ENCODE measurements around the gene IGDCC3.
"Not testable (repeated sequence)": the region's sequence is repeated elsewhere in the genome, so short reads cannot be mapped to it uniquely, and the experiment has no call there.

Gene IGDCC3

DNA sequence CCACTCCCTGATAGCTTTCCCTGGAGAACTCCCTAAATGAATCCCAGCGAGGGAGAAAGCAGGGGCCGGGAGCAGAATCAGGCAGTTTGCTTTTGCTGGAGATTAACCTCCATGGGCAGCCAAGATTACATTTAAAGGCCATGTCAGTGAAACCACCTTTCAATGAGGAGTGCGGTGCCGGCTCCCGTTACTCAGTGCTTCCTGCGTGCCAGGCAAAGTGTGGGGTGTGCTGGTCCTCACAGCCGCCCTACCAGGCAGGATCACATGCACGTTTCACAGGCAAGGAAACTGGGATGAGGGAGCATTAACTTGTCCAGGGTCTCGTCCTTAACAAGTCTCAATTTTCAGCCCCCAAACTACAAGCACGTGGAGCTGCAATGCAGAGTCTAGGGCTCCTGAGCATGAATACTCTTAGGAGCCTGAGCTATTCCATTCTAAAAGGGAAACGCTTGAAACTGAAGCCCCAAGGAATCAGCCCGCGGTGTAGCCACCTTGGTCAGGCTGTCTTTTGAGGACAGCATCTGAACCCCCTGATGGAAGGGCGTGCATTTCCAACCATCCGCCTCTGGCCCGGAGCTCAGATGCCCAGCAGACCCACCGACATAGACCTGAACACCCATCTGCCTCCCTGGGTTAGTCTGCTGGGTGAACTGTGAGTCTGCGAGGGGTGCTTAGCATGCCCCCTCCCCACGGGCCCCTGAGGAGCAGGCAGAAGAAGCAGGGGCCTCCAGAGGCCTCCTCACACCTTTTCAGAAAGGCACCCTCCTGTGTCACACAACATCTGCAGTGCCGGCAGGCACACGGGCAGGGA lies 5.6 kb downstream of the IGDCC3 start:
- DNase-seq (ENCODE audit: low read depth in 2 of 2, low spot score in 1 of 2), result no peak

- DNase-seq (ENCODE audit: low read depth in 2 of 2, low spot score in 1 of 2), result no peak
These were observed 6.9 kb downstream of the IGDCC3 start for GRCh38 chr15:65370885-65371284.

DNA sequence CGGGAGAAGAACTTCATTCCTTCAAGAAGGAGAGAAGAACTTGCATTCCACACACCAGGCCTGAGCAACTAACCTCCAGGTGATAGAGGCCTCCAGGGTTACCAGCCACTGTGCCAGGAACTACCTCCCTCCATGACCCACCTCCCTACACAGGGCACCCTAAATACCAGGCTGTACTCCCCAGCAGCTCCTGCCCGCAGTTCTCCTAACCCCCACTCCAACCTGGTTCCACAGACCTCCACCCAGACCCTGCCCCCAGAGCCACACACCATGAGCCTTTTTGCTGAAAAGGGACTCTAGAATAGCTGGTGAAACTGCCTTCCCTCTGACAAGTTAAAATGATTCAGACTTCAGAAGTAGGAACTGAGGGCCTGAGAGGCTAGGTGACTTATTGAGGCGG lies 8.2 kb downstream of the IGDCC3 start:
- no peak for DNase-seq (ENCODE audit: low read depth in 2 of 2, low spot score in 1 of 2)

DNA sequence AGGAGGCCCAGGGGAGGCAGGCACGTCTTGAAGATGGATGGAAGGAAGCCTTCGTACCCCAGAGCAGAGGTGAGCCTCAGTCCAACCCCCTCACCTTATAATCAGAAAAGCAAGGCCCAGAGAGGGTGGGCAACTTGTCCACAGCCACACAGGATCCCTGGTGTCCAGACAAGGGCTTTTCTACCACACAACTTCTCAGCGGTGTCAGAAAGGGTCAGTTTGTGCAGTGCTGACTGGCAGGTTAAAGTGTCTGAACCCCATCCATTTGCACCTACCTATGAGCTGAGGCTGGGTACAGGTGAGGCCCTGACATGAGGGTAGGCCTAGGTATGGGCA lies 8.6 kb downstream of the IGDCC3 start:
- DNase-seq (ENCODE audit: low read depth in 2 of 2, low spot score in 1 of 2), result no peak

GRCh38 chr15:65368302-65369211 lies 9.2 kb downstream of the IGDCC3 start:
- DNase-seq (ENCODE audit: low read depth in 2 of 2, low spot score in 1 of 2), result no peak

DNA sequence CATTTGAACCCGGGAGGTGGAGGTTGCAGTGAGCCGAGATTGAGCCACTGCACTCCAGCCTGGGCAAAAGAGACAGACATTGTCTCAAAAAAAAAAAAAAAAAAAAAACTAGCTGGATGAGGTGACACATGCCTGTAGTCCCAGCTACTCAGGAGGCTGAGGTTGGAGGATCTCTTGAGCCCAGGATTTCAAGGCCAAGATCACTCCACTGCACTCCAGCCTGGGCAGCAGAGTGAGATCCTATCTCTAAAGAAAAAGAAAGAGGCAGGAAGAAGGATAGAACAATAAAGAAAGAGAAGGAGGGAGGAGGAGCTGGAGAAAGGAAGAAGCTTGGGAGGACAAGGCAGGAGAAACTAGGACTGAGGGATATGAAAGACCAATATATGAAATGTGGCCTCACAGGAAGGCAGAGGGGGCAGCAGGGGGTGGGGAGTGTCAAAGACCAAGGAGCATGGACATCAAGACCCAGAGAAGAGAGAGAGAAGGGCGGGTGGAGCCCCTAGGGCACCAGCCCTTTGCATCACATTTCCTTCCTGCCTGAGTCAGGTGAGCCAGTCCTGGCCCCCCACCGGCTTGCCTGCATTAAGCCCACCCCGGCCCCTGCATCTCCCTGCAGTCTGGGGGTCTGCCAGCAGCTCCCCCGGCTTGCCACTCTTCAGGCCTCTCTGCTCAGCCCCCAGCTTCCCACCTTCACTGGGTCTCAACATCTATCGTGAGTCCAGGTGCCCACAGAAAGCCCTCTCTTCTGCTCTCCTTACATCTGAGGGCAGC lies 11.5 kb downstream of the IGDCC3 start:
- no peak for DNase-seq (ENCODE audit: low read depth in 2 of 2, low spot score in 1 of 2)

GRCh38 chr15:65365229-65365628 lies 12.6 kb downstream of the IGDCC3 start:
- no peak for DNase-seq (ENCODE audit: low read depth in 2 of 2, low spot score in 1 of 2)

GRCh38 chr15:65363766-65364165 lies 14.0 kb downstream of the IGDCC3 start:
- no peak for DNase-seq (ENCODE audit: low read depth in 2 of 2, low spot score in 1 of 2)

DNA sequence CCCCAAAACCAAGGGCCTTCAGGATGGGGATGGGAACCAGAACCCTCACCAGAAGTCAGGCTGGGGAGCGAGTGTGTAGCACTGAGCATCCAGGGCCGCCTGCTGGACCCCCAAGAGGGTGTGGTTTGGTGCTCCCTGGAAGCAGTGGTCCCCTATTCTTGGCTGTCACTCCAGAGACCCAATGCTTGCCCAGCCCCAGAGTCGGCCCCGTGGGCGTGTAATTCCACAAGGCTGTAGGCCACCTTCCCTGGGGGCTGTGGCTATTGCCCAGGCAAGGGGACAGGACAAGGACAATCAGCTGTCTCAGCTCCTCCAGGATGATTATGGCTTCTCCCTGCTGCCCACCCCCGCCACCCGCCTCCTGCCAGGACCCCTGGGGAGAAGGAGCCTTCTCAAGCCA lies 14.5 kb downstream of the IGDCC3 start:
- no peak for DNase-seq (ENCODE audit: low read depth in 2 of 2, low spot score in 1 of 2)

GRCh38 chr15:65362491-65362890 lies 15.3 kb downstream of the IGDCC3 start:
- DNase-seq (ENCODE audit: low read depth in 2 of 2, low spot score in 1 of 2), result no peak

DNA sequence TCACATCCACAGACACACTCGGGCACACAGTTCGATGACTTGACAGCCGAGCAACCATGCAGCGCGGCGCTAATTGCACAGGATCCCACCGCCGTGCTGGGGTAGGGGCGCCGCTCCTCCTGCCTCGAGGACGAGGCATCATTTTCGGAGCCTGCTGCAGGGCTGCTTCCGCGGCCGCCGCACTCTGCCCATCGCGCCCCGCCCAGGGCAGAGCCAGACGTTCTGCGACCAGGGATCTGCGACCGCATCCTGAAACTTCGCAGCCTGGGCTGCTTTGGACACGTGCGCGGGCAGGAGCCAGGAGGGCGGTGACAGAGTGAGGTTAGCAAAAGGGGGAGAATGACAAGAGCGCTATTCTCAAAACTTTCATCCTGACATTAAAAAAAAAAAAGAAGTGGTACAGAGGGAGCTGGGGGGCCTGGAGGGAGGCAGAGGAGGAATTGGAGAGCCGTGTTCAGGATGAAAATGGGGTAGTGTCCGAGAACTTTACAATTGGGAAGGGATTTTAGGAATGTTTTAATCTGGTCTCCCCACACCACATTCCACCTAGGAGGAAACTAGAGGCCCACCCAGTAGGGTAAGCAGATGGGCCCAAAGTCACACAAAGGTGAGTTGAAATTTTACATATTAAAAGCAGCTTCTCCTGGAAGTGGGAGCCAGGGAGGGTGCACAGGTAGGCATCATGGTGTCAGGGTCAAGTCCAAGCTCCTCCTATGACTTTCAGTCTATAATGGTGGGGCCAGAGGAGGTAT lies 15.9 kb downstream of the IGDCC3 start:
- DNase-seq (ENCODE audit: low read depth in 2 of 2, low spot score in 1 of 2), result no peak

DNA sequence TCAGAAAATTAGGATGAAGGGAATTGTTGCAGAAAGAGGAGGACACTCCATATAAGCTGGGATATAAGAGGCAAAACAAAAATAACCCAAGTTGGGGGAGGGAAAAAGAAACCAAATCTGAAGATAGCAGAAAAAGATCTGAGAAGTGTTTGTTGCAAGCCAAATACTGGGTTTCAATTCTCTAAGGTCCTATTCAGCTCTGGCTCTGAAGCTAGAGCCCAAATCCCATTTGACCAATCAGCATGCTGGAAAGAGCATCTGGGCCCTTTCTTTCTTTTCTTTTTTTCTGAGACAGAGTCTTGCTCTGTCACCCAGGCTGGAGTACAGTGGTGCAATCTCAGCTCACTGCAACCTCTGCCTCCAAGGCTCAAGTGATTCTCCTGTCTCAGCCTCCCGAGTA lies 17.3 kb downstream of the IGDCC3 start:
- DNase-seq (ENCODE audit: low read depth in 2 of 2, low spot score in 1 of 2), result no peak

DNA sequence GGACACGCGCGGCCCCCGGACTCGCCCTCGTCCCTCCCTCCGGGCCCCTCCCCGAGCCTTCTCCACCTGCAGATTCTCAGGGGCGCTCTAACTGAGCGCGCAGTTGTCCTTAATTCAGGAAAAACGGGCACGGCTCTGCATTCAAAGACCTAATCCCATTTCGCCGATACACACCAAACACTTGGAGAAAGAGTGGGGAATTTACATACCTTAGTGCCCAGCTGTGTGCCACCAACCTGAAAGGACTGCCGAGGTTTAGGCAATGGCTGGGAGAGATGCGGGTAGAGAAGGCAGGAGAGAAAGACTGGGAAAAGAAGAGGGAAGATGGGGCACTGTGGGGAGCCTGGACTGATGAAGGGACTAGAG lies 21.8 kb downstream of the IGDCC3 start:
- DNase-seq (ENCODE audit: low read depth in 2 of 2, low spot score in 1 of 2), result no peak

- DNase-seq (ENCODE audit: low read depth in 2 of 2, low spot score in 1 of 2), result no peak
These were observed 22.4 kb downstream of the IGDCC3 start for GRCh38 chr15:65355173-65355987.

DNA sequence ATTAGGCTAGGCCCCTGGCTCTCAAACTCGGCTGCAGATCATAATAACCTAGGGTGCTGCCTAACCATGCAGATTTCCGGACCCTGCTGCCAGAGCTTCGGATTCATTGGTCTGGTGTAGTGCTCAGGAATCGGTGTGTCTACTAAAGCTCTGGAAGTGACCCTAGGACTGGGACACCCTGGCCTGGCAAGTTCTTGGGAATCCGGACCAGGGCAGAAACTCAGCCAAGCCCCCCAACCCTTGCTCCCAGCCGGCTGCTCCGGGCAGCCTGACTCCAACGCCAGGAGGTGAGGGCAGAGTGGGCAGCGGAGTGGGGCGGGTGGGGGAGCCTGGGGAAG lies 23.0 kb downstream of the IGDCC3 start:
- no peak for DNase-seq (ENCODE audit: low read depth in 2 of 2, low spot score in 1 of 2)

DNA sequence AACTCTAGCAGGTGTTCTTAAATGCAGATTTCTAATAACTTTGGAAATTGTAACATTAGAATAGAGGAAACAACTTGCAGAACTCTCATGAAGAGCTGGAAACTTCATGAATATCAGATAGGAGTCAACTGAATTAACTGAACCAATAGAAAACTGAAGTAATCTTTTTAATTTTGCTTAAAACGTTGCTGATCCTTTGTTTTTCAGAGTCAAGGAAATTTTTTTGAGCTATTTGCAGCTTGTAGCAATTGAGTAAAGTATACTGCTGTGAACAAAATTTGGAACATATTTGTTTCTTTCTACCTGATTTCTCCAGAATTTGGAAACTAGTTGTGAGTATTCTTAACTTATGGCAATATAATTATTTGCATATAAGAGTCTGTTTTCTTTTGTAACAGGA lies 25.8 kb downstream of the IGDCC3 start:
- DNase-seq (ENCODE audit: low read depth in 2 of 2, low spot score in 1 of 2), result not testable (repeated sequence)

GRCh38 chr15:65349338-65349737 lies 28.5 kb downstream of the IGDCC3 start:
- no peak for DNase-seq (ENCODE audit: low read depth in 2 of 2, low spot score in 1 of 2)

DNA sequence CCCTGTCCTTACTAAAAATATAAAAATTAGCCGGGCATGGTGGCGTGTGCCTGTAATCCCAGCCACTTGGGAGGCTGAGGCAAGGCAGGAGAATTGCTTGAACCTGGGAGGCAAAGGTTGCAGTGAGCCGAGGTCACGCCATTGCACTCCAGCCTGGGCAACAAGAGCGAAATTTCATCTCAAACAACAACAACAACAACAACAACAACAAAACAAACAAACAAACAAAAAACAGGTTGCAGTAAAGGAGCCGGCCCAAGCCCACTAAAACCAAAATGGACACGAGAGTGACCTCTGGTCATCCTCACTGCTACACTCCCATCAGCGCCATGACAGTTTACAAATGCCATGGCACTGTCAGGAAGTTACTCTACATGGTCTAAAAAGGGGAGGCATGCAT lies 30.0 kb downstream of the IGDCC3 start:
- DNase-seq (ENCODE audit: low read depth in 2 of 2, low spot score in 1 of 2), result not testable (repeated sequence)

- no peak for DNase-seq (ENCODE audit: low read depth in 2 of 2, low spot score in 1 of 2)
These were observed 30.8 kb downstream of the IGDCC3 start for GRCh38 chr15:65346856-65347598.

DNA sequence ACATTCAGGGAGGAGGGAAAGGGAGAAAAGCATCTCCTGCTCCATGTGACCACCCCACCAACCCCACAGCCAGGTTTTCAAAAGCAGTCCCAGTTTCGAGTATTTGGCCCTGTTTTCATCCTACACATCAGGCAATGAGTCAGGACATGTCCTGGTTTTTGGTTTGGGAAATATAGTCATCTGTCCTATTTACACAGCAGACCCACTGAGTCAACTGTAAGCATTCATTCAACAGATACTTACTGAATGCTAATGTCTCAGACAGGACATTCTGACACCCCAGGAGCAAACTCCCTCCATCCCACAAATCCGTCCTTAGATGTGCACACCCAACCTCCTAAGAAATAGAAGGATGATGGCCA lies 32.9 kb downstream of the IGDCC3 start:
- DNase-seq (ENCODE audit: low read depth in 2 of 2, low spot score in 1 of 2), result no peak

Data from stimulated activated CD8-positive, alpha-beta memory T cell treated with anti-CD3 and anti-CD28 coated beads, Interleukin-4, amount 100 ng/mL, for 4 hours (primary cell).